A549 (cell line): ENCODE measurements around the gene CYB561.

Experiments used
- EP300 ChIP-seq, 2 experiments: fragments of >200 bp; sonication (Bioruptor Twin); formaldehyde crosslinking; IDR thresholded peaks; 2 replicates in 1 of 2; 3 replicates in 1 of 2; pipeline ENCODE4 v1.6.1; 2016 to 2017
- ESRRA ChIP-seq: fragments of 150-350 bp; IDR thresholded peaks from 2 replicates; pipeline ENCODE4 v1.6.1; 2014; ENCODE audit warnings: mild to moderate bottlenecking, low read length, borderline replicate concordance
- MAFK ChIP-seq: fragments of 450-650 bp; IDR thresholded peaks from 2 replicates; pipeline ENCODE4 v1.6.1; 2014; ENCODE audit not compliant: partially characterized antibody
- NR3C1 ChIP-seq: fragments of >200 bp; sonication (Bioruptor Twin); formaldehyde crosslinking; IDR thresholded peaks from 3 replicates; pipeline ENCODE4 v1.6.1; 2017
- POLR2A ChIP-seq: IDR thresholded peaks from 2 replicates; pipeline ENCODE4 v1.6.1; 2012; ENCODE audit warnings: mild to moderate bottlenecking, low read length
- RCOR1 ChIP-seq: fragments of 150-350 bp; IDR thresholded peaks from 2 replicates; pipeline ENCODE4 v1.6.1; 2014; ENCODE audit warnings: antibody characterized with exemption, low read length, low read depth
- TF ChIP-seq, protein P1 (sequence below): fragments of >200 bp; sonication (Bioruptor Twin); formaldehyde crosslinking; IDR thresholded peaks from 2 replicates; pipeline ENCODE4 v1.6.1; 2016
- TF ChIP-seq, protein P2 (sequence below): fragments of >200 bp; sonication (Bioruptor Twin); formaldehyde crosslinking; IDR thresholded peaks from 3 replicates; pipeline ENCODE4 v1.5.1; 2016
- TF ChIP-seq, protein P3 (sequence below): fragments of >200 bp; sonication (Bioruptor Twin); formaldehyde crosslinking; IDR thresholded peaks from 3 replicates; pipeline ENCODE4 v1.6.1; 2016

DNA sequence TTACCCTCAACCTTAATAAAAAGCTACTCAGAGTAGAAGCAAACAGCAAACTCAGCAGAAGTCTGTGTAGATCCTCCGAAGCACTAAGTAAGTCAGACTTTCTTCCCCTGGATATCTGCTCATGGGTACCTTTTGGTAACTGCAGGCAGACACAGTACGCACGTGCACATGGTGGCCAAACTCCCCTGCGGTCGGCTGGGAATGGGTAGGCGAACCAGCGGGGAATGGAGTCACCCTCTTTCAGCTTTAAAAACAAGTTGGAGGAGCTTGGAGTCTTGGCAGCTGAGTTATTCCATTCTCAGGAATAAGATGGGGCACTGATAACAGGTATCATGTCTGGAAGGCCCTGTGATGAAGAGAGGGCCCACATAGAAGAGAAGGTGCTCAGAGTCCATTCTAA is 16.3 kb downstream of the CYB561 start:
- TF ChIP-seq, protein P1, sequence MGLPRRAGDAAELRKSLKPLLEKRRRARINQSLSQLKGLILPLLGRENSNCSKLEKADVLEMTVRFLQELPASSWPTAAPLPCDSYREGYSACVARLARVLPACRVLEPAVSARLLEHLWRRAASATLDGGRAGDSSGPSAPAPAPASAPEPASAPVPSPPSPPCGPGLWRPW = no peak
- no peak for TF ChIP-seq EP300 (IDR thresholded peaks at IDR 0.05)
- TF ChIP-seq, protein P2, sequence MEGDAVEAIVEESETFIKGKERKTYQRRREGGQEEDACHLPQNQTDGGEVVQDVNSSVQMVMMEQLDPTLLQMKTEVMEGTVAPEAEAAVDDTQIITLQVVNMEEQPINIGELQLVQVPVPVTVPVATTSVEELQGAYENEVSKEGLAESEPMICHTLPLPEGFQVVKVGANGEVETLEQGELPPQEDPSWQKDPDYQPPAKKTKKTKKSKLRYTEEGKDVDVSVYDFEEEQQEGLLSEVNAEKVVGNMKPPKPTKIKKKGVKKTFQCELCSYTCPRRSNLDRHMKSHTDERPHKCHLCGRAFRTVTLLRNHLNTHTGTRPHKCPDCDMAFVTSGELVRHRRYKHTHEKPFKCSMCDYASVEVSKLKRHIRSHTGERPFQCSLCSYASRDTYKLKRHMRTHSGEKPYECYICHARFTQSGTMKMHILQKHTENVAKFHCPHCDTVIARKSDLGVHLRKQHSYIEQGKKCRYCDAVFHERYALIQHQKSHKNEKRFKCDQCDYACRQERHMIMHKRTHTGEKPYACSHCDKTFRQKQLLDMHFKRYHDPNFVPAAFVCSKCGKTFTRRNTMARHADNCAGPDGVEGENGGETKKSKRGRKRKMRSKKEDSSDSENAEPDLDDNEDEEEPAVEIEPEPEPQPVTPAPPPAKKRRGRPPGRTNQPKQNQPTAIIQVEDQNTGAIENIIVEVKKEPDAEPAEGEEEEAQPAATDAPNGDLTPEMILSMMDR = no peak
- TF ChIP-seq NR3C1 = no peak
- TF ChIP-seq, protein P3, sequence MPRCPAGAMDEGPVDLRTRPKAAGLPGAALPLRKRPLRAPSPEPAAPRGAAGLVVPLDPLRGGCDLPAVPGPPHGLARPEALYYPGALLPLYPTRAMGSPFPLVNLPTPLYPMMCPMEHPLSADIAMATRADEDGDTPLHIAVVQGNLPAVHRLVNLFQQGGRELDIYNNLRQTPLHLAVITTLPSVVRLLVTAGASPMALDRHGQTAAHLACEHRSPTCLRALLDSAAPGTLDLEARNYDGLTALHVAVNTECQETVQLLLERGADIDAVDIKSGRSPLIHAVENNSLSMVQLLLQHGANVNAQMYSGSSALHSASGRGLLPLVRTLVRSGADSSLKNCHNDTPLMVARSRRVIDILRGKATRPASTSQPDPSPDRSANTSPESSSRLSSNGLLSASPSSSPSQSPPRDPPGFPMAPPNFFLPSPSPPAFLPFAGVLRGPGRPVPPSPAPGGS = no peak
- peak; percentile 30 for TF ChIP-seq MAFK
- TF ChIP-seq RCOR1 = no peak
- no peak for TF ChIP-seq ESRRA
- no peak for TF ChIP-seq POLR2A
